HCT116 (cell line): Measurements from ENCODE around the gene GNA12. TPM values are rescaled to one million over a fixed set of nuclear protein-coding genes. Genes with fewer than 3 reads are reported as not detected.

ENCODE experiments used
- ATAC-seq: fragments of 200-7000 bp; cut with Tn5 transposase; 2 replicates; pipeline ENCODE4 v1.9.1; 2020; ENCODE audit warnings: mild to moderate bottlenecking, moderate library complexity
- BruUV-seq: library from RNA; stranded (reverse); fragments of 400-500 nt; replicated peaks from 2 replicates; lab custom pipeline; 2021; lab: Mats Ljungman, UMichigan
- CTCF ChIA-PET: fragments of 300-600 bp; sonication (Branson Sonifier 250); formaldehyde crosslinking; loops from one replicate; lab custom pipeline; 2021; ENCODE audit warnings: antibody characterized with exemption; lab: Charles Lee
- POLR2A ChIA-PET: fragments of 300-600, 350-600 bp; sonication (Branson Sonifier 250); formaldehyde crosslinking; loops from one replicate; lab custom pipeline; 2021; ENCODE audit warnings: antibody characterized with exemption; lab: Charles Lee
- RAD21 ChIA-PET, 2 experiments: fragments of 300-600 bp; sonication (Branson Sonifier 250); formaldehyde crosslinking; loops; one replicate each; lab custom pipeline; 2023; ENCODE audit warnings: low total read pairs in 2 of 2; ENCODE audit not compliant: uncharacterized antibody in 2 of 2, unreplicated experiment in 2 of 2, low non-redundant PET in 1 of 2; lab: Charles Lee
- DNase-seq: peaks from one replicate; pipeline ENCODE4 v3.0.0-alpha.2; 2010; ENCODE audit warnings: low read depth, low spot score
- H2AFZ ChIP-seq: fragments of 200-600 bp; shearing (Covaris generic), sonication (generic); 2 replicates; pipeline ENCODE4 v1.6.1; 2017; ENCODE audit warnings: low read depth, mixed run types, mixed read lengths, antibody characterized with exemption, low read length; ENCODE audit not compliant: poor library complexity, severe bottlenecking
- H3K27ac ChIP-seq: 2 replicates; pipeline ENCODE4 v1.5.1; 2012; ENCODE audit warnings: low read depth, low read length
- H3K27me3 ChIP-seq: fragments of 200-600 bp; sonication (generic); 2 replicates; pipeline ENCODE4 v1.6.1; 2016; ENCODE audit warnings: mixed run types, low read length, mixed read lengths; ENCODE audit not compliant: insufficient read depth
- H3K36me3 ChIP-seq, 2 experiments: fragments of 200-500 bp in 1 of 2; fragments of 200-600 bp in 1 of 2; sonication (Bioruptor generic) in 1 of 2; sonication (generic) in 1 of 2; 2 replicates each; pipeline versions ENCODE4 v1.5.1 to v1.6.1; 2014 to 2016; ENCODE audit warnings: low read length in 2 of 2, inconsistent platforms in 1 of 2, mixed read lengths in 1 of 2, mixed run types in 1 of 2; ENCODE audit not compliant: insufficient read depth in 2 of 2, control insufficient read depth in 1 of 2
- H3K4me1 ChIP-seq, 2 experiments: fragments of 200-600 bp in 1 of 2; sonication (generic) in 1 of 2; 2 replicates each; pipeline versions ENCODE4 v1.5.1 to v1.6.1; 2012 to 2017; ENCODE audit warnings: low read length in 2 of 2, inconsistent platforms in 1 of 2, mild to moderate bottlenecking in 1 of 2, mixed read lengths in 1 of 2, mixed run types in 1 of 2, moderate library complexity in 1 of 2; ENCODE audit not compliant: insufficient read depth in 2 of 2, control insufficient read depth in 1 of 2
- H3K4me2 ChIP-seq: fragments of 200-600 bp; sonication (generic); 2 replicates; pipeline ENCODE4 v1.6.1; 2017; ENCODE audit warnings: mixed run types, low read length, mixed read lengths
- H3K4me3 ChIP-seq, 2 experiments: fragments of 200-600 bp in 1 of 2; sonication (generic) in 1 of 2; replicated peaks in 1 of 2; 2 replicates each; pipeline ENCODE4 v1.5.1; 2011 to 2016; ENCODE audit warnings: low read length in 2 of 2, control low read depth in 1 of 2, low read depth in 1 of 2, mild to moderate bottlenecking in 1 of 2, mixed read lengths in 1 of 2, mixed run types in 1 of 2
- H3K79me2 ChIP-seq: fragments of 200-600 bp; sonication (generic); 2 replicates; pipeline ENCODE4 v1.6.1; 2017; ENCODE audit warnings: mild to moderate bottlenecking, mixed run types, low read length, moderate library complexity, mixed read lengths; ENCODE audit not compliant: insufficient read depth
- H3K9ac ChIP-seq: fragments of 200-600 bp; sonication (generic); 2 replicates; pipeline ENCODE4 v1.6.1; 2016; ENCODE audit warnings: low read length, mixed read lengths
- H3K9me2 ChIP-seq: fragments of 200-600 bp; sonication (generic), shearing (Covaris generic); 2 replicates; pipeline ENCODE4 v1.6.1; 2017; ENCODE audit warnings: mixed run types, mild to moderate bottlenecking, moderate library complexity; ENCODE audit not compliant: insufficient read depth
- H3K9me3 ChIP-seq, 2 experiments: fragments of 200-500 bp in 1 of 2; fragments of 200-600 bp in 1 of 2; sonication (Bioruptor generic) in 1 of 2; sonication (generic) in 1 of 2; 2 replicates each; pipeline ENCODE4 v1.6.1; 2014 to 2017; ENCODE audit warnings: low read length in 2 of 2, mixed read lengths in 2 of 2, inconsistent platforms in 1 of 2, low read depth in 1 of 2, mild to moderate bottlenecking in 1 of 2, mixed run types in 1 of 2, moderate library complexity in 1 of 2; ENCODE audit not compliant: control insufficient read depth in 1 of 2, insufficient read depth in 1 of 2
- H4K20me1 ChIP-seq: fragments of 200-600 bp; sonication (generic), shearing (Covaris generic); 2 replicates; pipeline ENCODE4 v1.6.1; 2017; ENCODE audit warnings: mixed run types, mild to moderate bottlenecking, moderate library complexity; ENCODE audit not compliant: insufficient read depth
- EGR1 ChIP-seq: IDR thresholded peaks from 2 replicates; pipeline ENCODE4 v1.6.1; 2012; ENCODE audit warnings: low read depth
- POLR2AphosphoS5 ChIP-seq: IDR thresholded peaks from 2 replicates; pipeline ENCODE4 v1.6.1; 2011; ENCODE audit warnings: mild to moderate bottlenecking, low read depth, low read length, moderate library complexity
- REST ChIP-seq: IDR thresholded peaks from 2 replicates; pipeline ENCODE4 v1.6.1; 2012; ENCODE audit warnings: low read depth
- SP1 ChIP-seq: IDR thresholded peaks from 2 replicates; pipeline ENCODE4 v1.6.1; 2012; ENCODE audit warnings: low read depth
- SRF ChIP-seq: IDR thresholded peaks from 2 replicates; pipeline ENCODE4 v1.6.1; 2012; ENCODE audit warnings: low read depth
- YY1 ChIP-seq: IDR thresholded peaks from 2 replicates; pipeline ENCODE4 v1.6.1; 2011; ENCODE audit warnings: low read length, low read depth, moderate library complexity, mild to moderate bottlenecking; ENCODE audit not compliant: insufficient replicate concordance; ENCODE audit errors: extremely low read depth
- ZBTB33 ChIP-seq: IDR thresholded peaks from 2 replicates; pipeline ENCODE4 v1.6.1; 2011; ENCODE audit warnings: mild to moderate bottlenecking, low read length, moderate library complexity; ENCODE audit not compliant: insufficient replicate concordance; ENCODE audit errors: extremely low read depth
- intact Hi-C: fragments of 100-400 bp; cut with micrococcal nuclease; formaldehyde crosslinking; loops from 2 replicates; pipeline ENCODE4 v1.10.0; 2022
- total RNA-seq: library from RNA; stranded (reverse); gene quantifications from one replicate; pipeline ENCODE4 v1.2.1, GENCODE V29; 2021; ENCODE audit not compliant: unreplicated experiment

GNA12 gene
- total RNA-seq, 1 experiment from 2014 or later: 32.6 TPM

GRCh38 chr7:2805213-2805944 lies 38.7 kb downstream of the GNA12 start:
- intact Hi-C loops: no loop called here
- POLR2A ChIA-PET: no interaction called here
- ATAC-seq (no peak), DNase-seq (no peak)
- peaks cover 3% of the 10 kb centered on the region; the same call in 1 of the 2 replicates for H4K20me1 ChIP-seq
- no peak overlapping the region for H3K27ac ChIP-seq
- H3K9ac ChIP-seq: no peak overlapping the region
- peaks cover 69% of the 10 kb centered on the region for H3K79me2 ChIP-seq
- BruUV-seq: no TSS peak
- no peaks in the 10 kb centered on the region for H3K9me3 ChIP-seq
- no peak overlapping the region for H3K4me2 ChIP-seq
- CTCF ChIA-PET: interaction anchor here (0.6 kb wide), 1 partner anchor 59 kb away, joined by 3 read pairs; no protein-coding TSS in a partner anchor
- RAD21 ChIA-PET: no interaction called here
- H3K36me3 ChIP-seq: no peaks in the 10 kb centered on the region
- TF ChIP-seq SRF (no peak), POLR2AphosphoS5 (no peak), YY1 (no peak), SP1 (no peak), ZBTB33 (no peak), EGR1 (no peak), REST (no peak)
- H3K9me2 ChIP-seq: no peaks in the 10 kb centered on the region
- peaks cover 20 to 26% of the 10 kb centered on the region in 2 experiments for H3K4me1 ChIP-seq
- H3K4me3 ChIP-seq: no peak overlapping the region
- H2AFZ ChIP-seq: no peak overlapping the region
- H3K27me3 ChIP-seq: no peaks in the 10 kb centered on the region
